H9 (cell line): ENCODE measurements around the gene FOXQ1. TPM values are rescaled to one million over a fixed set of nuclear protein-coding genes. Genes with fewer than 3 reads are reported as not detected.

Source experiments
- DNase-seq: peaks from one replicate; pipeline ENCODE4 v3.0.0-alpha.2; 2017
- H2AFZ ChIP-seq: one replicate; pipeline ENCODE4 v1.6.1; 2013; ENCODE audit warnings: mild to moderate bottlenecking, low read length, control low read depth, moderate library complexity
- H2AK5ac ChIP-seq: 2 replicates; pipeline ENCODE4 v1.6.1; 2013; ENCODE audit warnings: low read length, control low read depth, mixed read lengths; ENCODE audit not compliant: insufficient read length
- H2BK120ac ChIP-seq: one replicate; pipeline ENCODE4 v1.6.1; 2013; ENCODE audit warnings: low read depth, mild to moderate bottlenecking, low read length, control low read depth, inconsistent platforms; ENCODE audit not compliant: poor library complexity, severe bottlenecking
- H2BK12ac ChIP-seq: 2 replicates; pipeline ENCODE4 v1.6.1; 2013; ENCODE audit warnings: low read length, control low read depth, mixed read lengths, low read depth; ENCODE audit not compliant: insufficient read length
- H2BK15ac ChIP-seq: 2 replicates; pipeline ENCODE4 v1.6.1; 2013; ENCODE audit warnings: low read depth, low read length, control low read depth
- H2BK20ac ChIP-seq: one replicate; pipeline ENCODE4 v1.6.1; 2013; ENCODE audit warnings: low read depth, mild to moderate bottlenecking, low read length, control low read depth, inconsistent platforms; ENCODE audit not compliant: poor library complexity, severe bottlenecking
- H2BK5ac ChIP-seq: 2 replicates; pipeline ENCODE4 v1.6.1; 2013; ENCODE audit warnings: low read length, control low read depth, mixed read lengths; ENCODE audit not compliant: insufficient read length
- H3K14ac ChIP-seq: 2 replicates; pipeline ENCODE4 v1.6.1; 2013; ENCODE audit warnings: low read length, control low read depth; ENCODE audit not compliant: insufficient read depth
- H3K18ac ChIP-seq: 2 replicates; pipeline ENCODE4 v1.6.1; 2013; ENCODE audit warnings: low read depth, mild to moderate bottlenecking, mixed read lengths, low read length, control low read depth; ENCODE audit not compliant: insufficient read length
- H3K23ac ChIP-seq: 2 replicates; pipeline ENCODE4 v1.6.1; 2013; ENCODE audit warnings: low read length, control low read depth, mixed read lengths, low read depth; ENCODE audit not compliant: insufficient read length
- H3K23me2 ChIP-seq: 2 replicates; pipeline ENCODE4 v1.6.1; 2013; ENCODE audit warnings: low read depth, mild to moderate bottlenecking, mixed read lengths, low read length, control low read depth; ENCODE audit not compliant: insufficient read length, poor library complexity, severe bottlenecking
- H3K27ac ChIP-seq: 2 replicates; pipeline ENCODE4 v1.5.1; 2013; ENCODE audit warnings: low read length, control low read depth, mixed read lengths, low read depth; ENCODE audit not compliant: insufficient read length
- H3K27me3 ChIP-seq: 2 replicates; pipeline ENCODE4 v1.6.1; 2013; ENCODE audit warnings: low read length, control low read depth, inconsistent platforms; ENCODE audit not compliant: insufficient read depth
- H3K4ac ChIP-seq: 2 replicates; pipeline ENCODE4 v1.6.1; 2013; ENCODE audit warnings: low read depth, mild to moderate bottlenecking, control low read depth, inconsistent platforms, low read length, moderate library complexity
- H3K4me1 ChIP-seq: 2 replicates; pipeline ENCODE4 v1.6.1; 2013; ENCODE audit warnings: low read length, control low read depth, inconsistent platforms; ENCODE audit not compliant: insufficient read depth
- H3K4me2 ChIP-seq: 2 replicates; pipeline ENCODE4 v1.6.1; 2013; ENCODE audit warnings: low read length, control low read depth, mixed read lengths; ENCODE audit not compliant: insufficient read length, insufficient read depth
- H3K56ac ChIP-seq: 2 replicates; pipeline ENCODE4 v1.6.1; 2013; ENCODE audit warnings: low read depth, mild to moderate bottlenecking, mixed read lengths, low read length, control low read depth; ENCODE audit not compliant: insufficient read length
- H3K79me1 ChIP-seq: 2 replicates; pipeline ENCODE4 v1.6.1; 2013; ENCODE audit warnings: low read depth, mild to moderate bottlenecking, moderate library complexity, low read length, control low read depth, inconsistent platforms; ENCODE audit not compliant: insufficient read depth, poor library complexity, severe bottlenecking
- H3K79me2 ChIP-seq: 2 replicates; pipeline ENCODE4 v1.6.1; 2013; ENCODE audit warnings: low read length, control low read depth, inconsistent platforms; ENCODE audit not compliant: insufficient read depth
- H3K9ac ChIP-seq: 2 replicates; pipeline ENCODE4 v1.6.1; 2013; ENCODE audit warnings: low read length, control low read depth, mixed read lengths; ENCODE audit not compliant: insufficient read length; ENCODE audit errors: extremely low read depth
- H3K9me3 ChIP-seq: one replicate; pipeline ENCODE4 v1.6.1; 2013; ENCODE audit warnings: low read depth, low read length, inconsistent platforms; ENCODE audit not compliant: control insufficient read depth
- H3T11ph ChIP-seq: one replicate; pipeline ENCODE4 v1.6.1; 2013; ENCODE audit warnings: mild to moderate bottlenecking, low read length, control low read depth, inconsistent platforms
- H4K20me1 ChIP-seq: one replicate; pipeline ENCODE4 v1.6.1; 2013; ENCODE audit not compliant: control insufficient read depth, insufficient read length, insufficient read depth
- H4K5ac ChIP-seq: 2 replicates; pipeline ENCODE4 v1.6.1; 2013; ENCODE audit warnings: low read depth, mild to moderate bottlenecking, mixed read lengths, low read length, control low read depth; ENCODE audit not compliant: insufficient read length
- H4K8ac ChIP-seq: replicated peaks from 2 replicates; pipeline ENCODE4 v1.6.1; 2013; ENCODE audit warnings: low read length, control low read depth, mixed read lengths, low read depth; ENCODE audit not compliant: insufficient read length
- H4K91ac ChIP-seq: 2 replicates; pipeline ENCODE4 v1.6.1; 2013; ENCODE audit warnings: low read depth, mild to moderate bottlenecking, moderate library complexity, mixed read lengths, low read length, control low read depth; ENCODE audit not compliant: insufficient read length
- H3K27ac Mint-ChIP-seq, 3 experiments: 2 replicates in 2 of 3; 3 replicates in 1 of 3; pipeline ENCODE4 v1.8.0; 2020 to 2021; ENCODE audit warnings: mixed read lengths in 3 of 3, mild to moderate bottlenecking in 1 of 3, moderate library complexity in 1 of 3
- H3K27me3 Mint-ChIP-seq: 2 replicates; pipeline ENCODE4 v1.8.0; 2021; ENCODE audit warnings: low read depth, mild to moderate bottlenecking, moderate library complexity, mixed read lengths
- H3K36me3 Mint-ChIP-seq, 3 experiments: 2 replicates in 2 of 3; 3 replicates in 1 of 3; pipeline ENCODE4 v1.8.0; 2020 to 2021; ENCODE audit warnings: low read depth in 3 of 3, mixed read lengths in 3 of 3; ENCODE audit not compliant: insufficient read depth in 1 of 3
- H3K4me1 Mint-ChIP-seq, 2 experiments: 2 replicates each; pipeline ENCODE4 v1.8.0; 2020; ENCODE audit warnings: mixed read lengths in 2 of 2
- H3K4me3 Mint-ChIP-seq, 2 experiments: 2 replicates in 1 of 2; 3 replicates in 1 of 2; pipeline ENCODE4 v1.8.0; 2020 to 2021; ENCODE audit warnings: mild to moderate bottlenecking in 2 of 2, mixed read lengths in 2 of 2, moderate library complexity in 1 of 2
- H3K9me3 Mint-ChIP-seq, 2 experiments: 2 replicates in 1 of 2; 3 replicates in 1 of 2; pipeline ENCODE4 v1.8.0; 2020; ENCODE audit warnings: mild to moderate bottlenecking in 2 of 2, mixed read lengths in 2 of 2, moderate library complexity in 1 of 2
- WGBS: extraction: QIAGEN DNeasy Blood & Tissue Kit; methylation state at CpG from one replicate; pipeline ENCODE4 v1.1.7; 2013; ENCODE audit warnings: missing lambda C conversion rate, low lambda C conversion rate, mixed read lengths; ENCODE audit not compliant: insufficient read length; ENCODE audit errors: extremely low coverage; 5-methylcytosine and 5-hydroxymethylcytosine counted together
- total RNA-seq: library from RNA; stranded (reverse); gene quantifications from 2 replicates; pipeline ENCODE4 v1.2.1, GENCODE V29; 2021
- TF ChIP-seq, protein P1 (sequence below): fragments of 200-600 bp; sonication (generic); conservative IDR thresholded peaks from 3 replicates; pipeline ENCODE4 v1.8.0; 2021; ENCODE audit warnings: antibody characterized with exemption, mild to moderate bottlenecking

FOXQ1 gene
- total RNA-seq, 1 experiment from 2014 or later = 0.15 TPM

DNA sequence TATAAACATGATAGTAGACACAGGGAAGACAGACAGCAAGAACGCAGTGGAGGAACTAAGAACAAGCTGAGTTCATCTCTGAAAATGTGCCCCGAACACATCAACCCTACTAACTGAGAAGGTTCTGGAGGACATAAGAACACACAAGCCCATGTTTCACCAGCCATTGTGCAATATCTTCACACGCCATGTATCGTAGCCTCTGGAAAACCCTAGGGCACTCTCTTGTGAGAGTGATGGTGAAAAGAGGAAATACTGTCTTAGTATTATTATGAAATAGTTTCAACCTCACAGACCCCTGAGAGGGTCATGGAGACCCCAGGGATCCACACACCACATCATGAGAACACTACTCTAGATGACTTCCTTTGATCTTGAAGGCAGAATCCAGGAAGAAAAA is 51.4 kb downstream of the FOXQ1 start:
- Histone ChIP-seq H3K4ac (no peak overlapping the region), H3K9me3 (no peaks in the 10 kb centered on the region), H4K20me1 (no peaks in the 10 kb centered on the region), H2AFZ (no peak overlapping the region), H4K5ac (no peak overlapping the region), H3K56ac (no peak overlapping the region), H3K18ac (no peak overlapping the region), H3K27me3 (no peaks in the 10 kb centered on the region), H3K9ac (no peak overlapping the region), H4K91ac (no peak overlapping the region), H3K79me2 (no peaks in the 10 kb centered on the region), H2BK20ac (no peak overlapping the region), H3K79me1 (no peaks in the 10 kb centered on the region), H2AK5ac (no peak overlapping the region), H2BK5ac (no peak overlapping the region), H3K23ac (no peak overlapping the region), H3K14ac (no peak overlapping the region), H2BK120ac (no peak overlapping the region), H4K8ac (no peak overlapping the region), H3K27ac (no peak overlapping the region), H3K4me2 (no peak overlapping the region), H3K4me1 (no peaks in the 10 kb centered on the region), H3K23me2 (no peaks in the 10 kb centered on the region), H2BK15ac (no peak overlapping the region), H3T11ph (no peak overlapping the region), H2BK12ac (no peak overlapping the region)
- Mint-ChIP-seq H3K27me3 (peaks cover 26% of the 10 kb centered on the region), H3K36me3 (no peaks in the 10 kb centered on the region), H3K4me3 (no peak overlapping the region), H3K9me3 (no peaks in the 10 kb centered on the region; a peak in 1 of 5 replicates), H3K27ac (no peak overlapping the region), H3K4me1 (peaks cover 6 to 8% of the 10 kb centered on the region in 2 experiments; a peak in 3 of 4 replicates)
- DNase-seq = no peak
- TF ChIP-seq, protein P1, sequence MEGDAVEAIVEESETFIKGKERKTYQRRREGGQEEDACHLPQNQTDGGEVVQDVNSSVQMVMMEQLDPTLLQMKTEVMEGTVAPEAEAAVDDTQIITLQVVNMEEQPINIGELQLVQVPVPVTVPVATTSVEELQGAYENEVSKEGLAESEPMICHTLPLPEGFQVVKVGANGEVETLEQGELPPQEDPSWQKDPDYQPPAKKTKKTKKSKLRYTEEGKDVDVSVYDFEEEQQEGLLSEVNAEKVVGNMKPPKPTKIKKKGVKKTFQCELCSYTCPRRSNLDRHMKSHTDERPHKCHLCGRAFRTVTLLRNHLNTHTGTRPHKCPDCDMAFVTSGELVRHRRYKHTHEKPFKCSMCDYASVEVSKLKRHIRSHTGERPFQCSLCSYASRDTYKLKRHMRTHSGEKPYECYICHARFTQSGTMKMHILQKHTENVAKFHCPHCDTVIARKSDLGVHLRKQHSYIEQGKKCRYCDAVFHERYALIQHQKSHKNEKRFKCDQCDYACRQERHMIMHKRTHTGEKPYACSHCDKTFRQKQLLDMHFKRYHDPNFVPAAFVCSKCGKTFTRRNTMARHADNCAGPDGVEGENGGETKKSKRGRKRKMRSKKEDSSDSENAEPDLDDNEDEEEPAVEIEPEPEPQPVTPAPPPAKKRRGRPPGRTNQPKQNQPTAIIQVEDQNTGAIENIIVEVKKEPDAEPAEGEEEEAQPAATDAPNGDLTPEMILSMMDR = no peak
- no CpG with 5 or more reads among the region's 4 CpGs for WGBS
